ENCODE data around the gene RP9. TPM values are rescaled to one million over a fixed set of nuclear protein-coding genes. Genes with fewer than 3 reads are reported as not detected.
A peak's percentile ranks its signal among the peaks of the same experiment; 100 is the strongest.

RP9 gene
- total and polyA plus RNA-seq, 2 of the 13 experiments (the other 11 are each of a cell fraction or from before 2014, with no cell fraction given) = 14.2 to 18.6 TPM

DNA sequence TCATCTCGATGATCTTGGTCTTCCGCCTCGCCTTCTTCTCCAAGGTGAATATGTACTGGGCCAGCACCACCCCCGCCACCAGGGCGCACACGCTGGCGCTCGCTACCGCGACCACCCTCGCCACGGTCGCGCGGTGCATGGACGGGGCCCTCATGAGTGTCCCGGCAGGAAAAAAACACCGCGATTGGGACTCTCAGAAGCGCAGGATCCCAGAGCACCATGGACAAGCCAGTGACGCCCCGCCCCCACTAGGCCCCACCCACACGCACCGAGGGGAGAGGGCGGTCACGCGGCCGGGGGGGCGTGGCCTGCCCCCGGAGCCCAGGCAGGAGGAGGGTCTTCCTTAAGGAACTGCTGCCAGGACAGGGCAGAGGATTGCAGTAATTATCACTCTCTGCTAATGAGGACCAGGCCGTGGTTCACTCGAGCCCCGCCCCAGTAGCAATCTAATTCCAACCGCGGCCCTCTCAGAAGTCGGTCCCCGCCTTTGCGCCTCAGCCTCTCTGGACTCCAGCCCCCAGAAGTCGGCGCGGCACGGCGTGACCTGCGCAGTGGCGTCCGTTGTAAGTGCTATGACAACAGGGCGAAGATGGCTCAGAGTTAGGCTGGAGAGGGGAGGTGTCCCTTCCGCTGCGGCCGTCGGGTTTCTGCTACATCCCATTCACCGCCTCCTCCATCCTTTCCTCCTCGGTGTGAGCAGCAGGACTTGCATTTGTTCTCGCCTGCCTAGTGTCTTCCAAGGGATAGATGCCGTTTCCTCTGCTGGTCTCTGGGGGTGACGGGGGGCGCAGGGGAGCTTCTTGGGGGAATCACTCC lies 20.0 kb upstream of the RP9 start, which contains the start of gene BBS9 (continued):
- TF ChIP-seq MEIS2 (CRISPR knock-in tag; IDR thresholded peaks at IDR 0.05) (no peak), SCMH1 (CRISPR knock-in tag; IDR thresholded peaks at IDR 0.05; ENCODE audit: borderline replicate concordance) (no peak), ZNF430 (CRISPR knock-in tag; IDR thresholded peaks at IDR 0.05) (peak; percentile 86), YY1 (IDR thresholded peaks at IDR 0.05; ENCODE audit: insufficient read depth, insufficient replicate concordance, low read depth, low read length) (peak; percentile 46), SNAPC5 (CRISPR knock-in tag; IDR thresholded peaks at IDR 0.05; ENCODE audit: borderline replicate concordance) (no peak; the same call in 1 of the 2 replicates), PAXIP1 (CRISPR knock-in tag; conservative IDR thresholded peaks at IDR 0.05) (peak; percentile 23), ZNF747 (CRISPR knock-in tag; IDR thresholded peaks at IDR 0.05; ENCODE audit: borderline replicate concordance) (no peak), HDAC2 (CRISPR knock-in tag; IDR thresholded peaks at IDR 0.05) (peak; percentile 55; the same call in 1 of the 2 replicates), GATAD2A (CRISPR knock-in tag; IDR thresholded peaks at IDR 0.05) (peak; percentile 24), PCBP1 (IDR thresholded peaks at IDR 0.05; ENCODE audit: borderline replicate concordance, low read depth, low read length) (no peak), ZNF138 (CRISPR knock-in tag; IDR thresholded peaks at IDR 0.05; ENCODE audit: low read depth) (no peak), NFYB (CRISPR knock-in tag; IDR thresholded peaks at IDR 0.05) (peak; percentile 45), ZNF761 (CRISPR knock-in tag; conservative IDR thresholded peaks at IDR 0.05) (no peak)
- TF ChIP-seq, protein P1, sequence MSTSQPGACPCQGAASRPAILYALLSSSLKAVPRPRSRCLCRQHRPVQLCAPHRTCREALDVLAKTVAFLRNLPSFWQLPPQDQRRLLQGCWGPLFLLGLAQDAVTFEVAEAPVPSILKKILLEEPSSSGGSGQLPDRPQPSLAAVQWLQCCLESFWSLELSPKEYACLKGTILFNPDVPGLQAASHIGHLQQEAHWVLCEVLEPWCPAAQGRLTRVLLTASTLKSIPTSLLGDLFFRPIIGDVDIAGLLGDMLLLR (CRISPR knock-in tag; IDR thresholded peaks at IDR 0.05) = 0 out of 2 replicates have a peak, but pooled peaks have one; percentile 36
- TF ChIP-seq, protein P2, sequence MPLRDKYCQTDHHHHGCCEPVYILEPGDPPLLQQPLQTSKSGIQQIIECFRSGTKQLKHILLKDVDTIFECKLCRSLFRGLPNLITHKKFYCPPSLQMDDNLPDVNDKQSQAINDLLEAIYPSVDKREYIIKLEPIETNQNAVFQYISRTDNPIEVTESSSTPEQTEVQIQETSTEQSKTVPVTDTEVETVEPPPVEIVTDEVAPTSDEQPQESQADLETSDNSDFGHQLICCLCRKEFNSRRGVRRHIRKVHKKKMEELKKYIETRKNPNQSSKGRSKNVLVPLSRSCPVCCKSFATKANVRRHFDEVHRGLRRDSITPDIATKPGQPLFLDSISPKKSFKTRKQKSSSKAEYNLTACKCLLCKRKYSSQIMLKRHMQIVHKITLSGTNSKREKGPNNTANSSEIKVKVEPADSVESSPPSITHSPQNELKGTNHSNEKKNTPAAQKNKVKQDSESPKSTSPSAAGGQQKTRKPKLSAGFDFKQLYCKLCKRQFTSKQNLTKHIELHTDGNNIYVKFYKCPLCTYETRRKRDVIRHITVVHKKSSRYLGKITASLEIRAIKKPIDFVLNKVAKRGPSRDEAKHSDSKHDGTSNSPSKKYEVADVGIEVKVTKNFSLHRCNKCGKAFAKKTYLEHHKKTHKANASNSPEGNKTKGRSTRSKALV (CRISPR knock-in tag; IDR thresholded peaks at IDR 0.05) = no peak
- TF ChIP-seq, protein P3, sequence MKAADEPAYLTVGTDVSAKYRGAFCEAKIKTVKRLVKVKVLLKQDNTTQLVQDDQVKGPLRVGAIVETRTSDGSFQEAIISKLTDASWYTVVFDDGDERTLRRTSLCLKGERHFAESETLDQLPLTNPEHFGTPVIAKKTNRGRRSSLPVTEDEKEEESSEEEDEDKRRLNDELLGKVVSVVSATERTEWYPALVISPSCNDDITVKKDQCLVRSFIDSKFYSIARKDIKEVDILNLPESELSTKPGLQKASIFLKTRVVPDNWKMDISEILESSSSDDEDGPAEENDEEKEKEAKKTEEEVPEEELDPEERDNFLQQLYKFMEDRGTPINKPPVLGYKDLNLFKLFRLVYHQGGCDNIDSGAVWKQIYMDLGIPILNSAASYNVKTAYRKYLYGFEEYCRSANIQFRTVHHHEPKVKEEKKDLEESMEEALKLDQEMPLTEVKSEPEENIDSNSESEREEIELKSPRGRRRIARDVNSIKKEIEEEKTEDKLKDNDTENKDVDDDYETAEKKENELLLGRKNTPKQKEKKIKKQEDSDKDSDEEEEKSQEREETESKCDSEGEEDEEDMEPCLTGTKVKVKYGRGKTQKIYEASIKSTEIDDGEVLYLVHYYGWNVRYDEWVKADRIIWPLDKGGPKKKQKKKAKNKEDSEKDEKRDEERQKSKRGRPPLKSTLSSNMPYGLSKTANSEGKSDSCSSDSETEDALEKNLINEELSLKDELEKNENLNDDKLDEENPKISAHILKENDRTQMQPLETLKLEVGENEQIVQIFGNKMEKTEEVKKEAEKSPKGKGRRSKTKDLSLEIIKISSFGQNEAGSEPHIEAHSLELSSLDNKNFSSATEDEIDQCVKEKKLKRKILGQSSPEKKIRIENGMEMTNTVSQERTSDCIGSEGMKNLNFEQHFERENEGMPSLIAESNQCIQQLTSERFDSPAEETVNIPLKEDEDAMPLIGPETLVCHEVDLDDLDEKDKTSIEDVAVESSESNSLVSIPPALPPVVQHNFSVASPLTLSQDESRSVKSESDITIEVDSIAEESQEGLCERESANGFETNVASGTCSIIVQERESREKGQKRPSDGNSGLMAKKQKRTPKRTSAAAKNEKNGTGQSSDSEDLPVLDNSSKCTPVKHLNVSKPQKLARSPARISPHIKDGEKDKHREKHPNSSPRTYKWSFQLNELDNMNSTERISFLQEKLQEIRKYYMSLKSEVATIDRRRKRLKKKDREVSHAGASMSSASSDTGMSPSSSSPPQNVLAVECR (CRISPR knock-in tag; IDR thresholded peaks at IDR 0.05; ENCODE audit: borderline replicate concordance) = peak; percentile 84
